ENCODE results near the gene KNDC1.
"Not testable (repeated sequence)": the region's sequence is repeated elsewhere in the genome, so short reads cannot be mapped to it uniquely, and the experiment has no call there.

Gene KNDC1

DNA sequence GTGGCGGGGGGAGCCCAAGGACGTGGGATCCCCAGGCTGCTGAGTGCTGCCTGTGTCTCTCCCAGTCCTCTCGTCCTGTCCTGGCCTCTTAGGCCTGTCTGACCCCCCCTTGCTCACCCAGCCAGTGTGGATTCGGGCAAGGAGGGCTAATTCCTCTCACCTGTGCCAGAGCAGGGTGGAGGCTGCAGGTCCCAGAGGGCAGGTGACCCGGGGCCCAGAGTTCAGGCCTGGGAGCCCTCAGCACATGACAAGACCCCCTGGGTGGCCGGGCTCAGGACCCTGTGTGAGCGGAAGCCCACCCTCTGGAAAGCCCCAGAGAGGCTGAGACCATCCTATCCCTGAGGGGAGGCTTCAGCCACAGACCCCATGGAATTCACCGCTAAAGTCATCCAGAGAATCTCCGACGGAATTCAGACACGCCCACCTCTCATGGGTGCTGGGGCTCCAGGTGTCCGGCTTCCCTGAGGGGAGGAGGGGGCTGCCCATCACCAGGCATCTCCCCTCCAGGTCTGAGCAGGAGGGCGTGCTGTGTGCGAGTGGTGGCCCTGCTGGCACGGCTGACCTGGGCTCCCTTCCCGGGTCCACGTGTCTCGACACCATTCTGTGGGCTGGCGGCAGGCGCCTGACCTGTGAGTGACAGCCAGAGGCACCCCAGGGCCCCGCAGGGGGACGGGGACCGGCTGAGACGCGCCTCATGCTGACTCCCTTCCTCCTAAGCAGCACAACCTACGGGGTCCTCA lies 5.0 kb downstream of the KNDC1 start:
- no peak for DNase-seq

DNA sequence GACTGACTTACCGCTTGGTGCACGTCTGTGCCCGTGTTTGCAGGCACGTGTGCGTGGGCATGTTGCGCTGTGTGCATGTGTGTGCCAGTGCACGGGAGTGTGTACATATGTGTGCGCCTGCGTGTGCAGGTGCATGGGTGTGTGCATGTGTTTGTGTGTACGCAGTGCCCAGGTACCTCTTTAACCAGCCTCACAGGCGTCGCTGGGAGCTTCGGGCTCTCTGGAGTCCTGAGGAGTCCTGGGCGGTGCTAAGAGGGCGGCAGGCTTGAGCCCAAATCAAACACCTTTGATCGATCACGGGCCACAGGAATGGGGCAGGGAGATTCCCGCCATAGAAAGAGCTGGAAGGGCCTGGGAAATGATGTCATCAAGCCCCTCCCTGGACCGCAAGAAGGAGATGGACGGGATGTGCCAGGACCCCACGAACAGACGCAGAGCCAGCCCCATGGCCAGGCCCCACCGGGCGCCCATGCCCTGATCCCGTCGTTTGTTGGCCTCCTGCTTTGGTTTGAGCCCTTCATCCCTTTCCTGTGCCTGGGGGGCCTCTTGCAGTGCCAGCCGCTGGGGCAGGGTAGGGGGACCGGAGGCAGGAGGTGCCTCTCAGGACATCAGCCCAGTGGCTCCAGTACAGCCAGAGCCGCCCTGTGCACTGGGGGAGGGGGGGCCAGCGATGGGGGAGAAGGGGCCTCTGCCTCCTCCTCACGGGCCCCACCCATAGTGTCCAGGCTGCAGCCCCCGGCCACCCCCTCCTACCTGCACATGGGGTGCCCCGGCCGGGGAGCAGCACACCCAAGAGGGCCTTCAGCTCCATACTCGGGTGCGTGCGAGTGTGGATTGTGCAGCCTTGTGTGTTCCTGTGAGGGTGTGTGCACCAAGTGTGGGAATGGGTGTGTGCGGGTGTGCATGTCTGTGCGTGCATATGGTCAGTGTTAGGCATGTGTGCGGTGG lies 5.8 kb downstream of the KNDC1 start:
- no peak for DNase-seq

DNA sequence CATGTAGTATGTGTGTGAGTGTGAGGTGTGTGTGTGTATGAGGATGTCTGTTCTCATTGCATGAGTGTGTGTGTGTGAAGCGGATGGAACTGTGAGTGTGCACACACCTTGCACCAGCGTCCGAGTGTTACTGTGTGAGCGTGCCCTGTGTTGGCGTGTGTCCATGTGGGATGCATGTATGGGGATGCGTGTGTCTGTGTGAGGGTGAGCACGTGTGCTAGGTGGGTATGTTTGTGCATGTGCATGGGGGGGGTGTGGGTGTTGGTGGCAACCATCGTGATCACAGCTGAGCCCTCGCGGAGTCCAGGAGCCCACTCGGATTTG lies 6.4 kb downstream of the KNDC1 start:
- DNase-seq = no peak

DNA sequence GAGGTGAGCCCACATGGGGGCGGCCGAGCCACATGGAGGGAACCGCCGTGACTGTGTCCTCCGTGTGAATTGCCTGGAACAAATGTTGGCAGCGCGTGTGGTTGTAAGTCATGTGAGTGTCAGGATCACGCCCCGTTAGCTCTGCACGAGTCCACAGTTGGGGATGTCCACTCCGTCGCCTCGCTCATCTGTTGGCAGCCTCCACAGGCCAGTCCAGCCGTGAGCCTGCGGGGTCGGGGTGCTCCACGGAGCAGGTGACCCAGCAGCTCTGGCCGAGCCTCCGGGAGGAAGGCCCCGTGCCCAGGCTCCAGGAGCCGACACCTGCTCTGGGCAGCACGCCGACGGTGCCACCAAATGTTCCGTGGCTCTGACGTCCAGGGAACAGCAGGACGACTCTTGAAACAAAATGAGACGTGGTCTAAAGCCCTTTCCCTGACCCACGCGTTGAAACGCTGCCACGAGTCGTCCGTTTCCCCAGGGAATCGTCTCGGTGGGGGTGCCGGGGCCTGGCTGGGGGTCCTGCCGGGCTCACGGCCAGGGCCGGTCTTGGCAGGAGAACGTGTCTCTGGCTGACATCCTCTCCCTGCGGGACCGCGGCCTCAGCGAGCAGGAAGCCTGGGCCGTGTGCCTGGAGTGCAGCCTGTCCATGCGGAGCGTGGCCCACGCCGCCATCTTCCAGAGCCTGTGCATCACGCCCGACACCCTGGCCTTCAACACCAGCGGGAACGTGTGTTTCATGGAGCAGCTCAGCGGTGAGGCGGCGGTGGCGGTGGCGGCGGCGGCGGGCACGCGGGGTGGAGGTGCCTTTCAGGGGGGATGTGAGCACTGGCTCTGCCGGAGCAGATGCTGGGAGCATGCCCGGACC lies 7.0 kb downstream of the KNDC1 start:
- no peak for DNase-seq

DNA sequence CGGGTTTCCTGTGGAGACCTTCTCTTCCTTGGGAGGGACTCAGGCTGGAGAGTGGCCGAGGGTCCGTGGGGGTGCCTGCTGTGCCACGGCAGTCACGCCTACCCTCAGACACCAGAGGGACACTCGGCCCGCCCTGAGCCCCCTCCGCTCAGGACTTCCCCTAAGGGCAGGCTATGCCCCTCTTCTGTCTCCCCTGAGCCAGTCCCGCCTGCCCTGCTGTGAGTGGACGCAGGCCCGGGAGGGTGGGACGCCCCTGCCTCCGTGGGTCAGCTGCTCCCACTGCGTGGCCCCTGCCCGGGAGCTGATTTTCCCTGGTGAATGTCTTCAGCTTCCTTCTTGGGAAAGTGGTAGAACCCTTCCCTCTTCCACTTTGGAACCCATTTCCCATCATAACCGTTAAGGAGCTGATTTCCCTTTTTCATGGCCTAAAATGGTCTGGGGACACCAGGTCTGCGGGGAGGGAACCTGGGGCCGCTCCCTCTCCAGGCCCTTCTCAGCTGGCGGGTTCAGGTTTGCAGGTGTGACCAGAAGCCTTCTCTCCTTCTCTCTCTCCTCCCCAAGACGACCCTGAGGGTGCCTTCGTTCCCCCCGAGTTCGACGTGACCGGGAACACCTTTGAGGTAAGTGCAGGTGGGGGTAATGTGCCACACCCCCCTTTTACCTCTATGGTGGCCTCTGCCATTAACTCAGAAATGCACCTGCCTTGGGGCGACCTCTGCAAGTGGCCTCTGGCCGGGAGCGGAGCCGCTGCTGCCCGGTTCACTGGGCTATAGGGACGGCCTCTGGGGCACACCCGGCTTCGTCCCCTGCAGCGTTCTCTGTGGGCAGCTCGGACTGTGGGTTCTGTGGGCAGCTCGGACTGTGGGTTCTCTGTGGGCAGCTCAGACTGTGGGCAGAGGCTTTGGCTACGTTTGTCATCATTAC lies 7.9 kb downstream of the KNDC1 start:
- DNase-seq = no peak

DNA sequence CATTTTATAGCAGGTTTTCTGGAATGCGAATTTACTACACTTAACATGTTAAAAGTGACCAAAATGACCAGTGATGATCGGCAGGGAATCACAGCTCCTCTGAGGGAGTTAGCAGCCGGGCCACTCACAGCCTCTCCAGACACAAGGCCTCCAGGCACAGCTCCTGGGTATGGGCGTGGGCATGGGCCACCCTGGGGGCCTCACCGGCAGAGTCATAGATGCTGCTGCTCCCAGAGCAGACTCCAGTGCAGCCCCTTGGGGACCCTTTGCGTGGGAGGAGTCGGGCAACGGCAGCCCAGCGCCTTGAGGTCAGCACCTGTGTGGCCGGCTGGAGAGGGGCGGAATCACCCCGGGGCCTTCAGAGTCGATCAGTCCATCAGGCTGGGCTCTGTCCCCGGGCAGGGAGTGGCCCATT lies 8.6 kb downstream of the KNDC1 start:
- DNase-seq = no peak

DNA sequence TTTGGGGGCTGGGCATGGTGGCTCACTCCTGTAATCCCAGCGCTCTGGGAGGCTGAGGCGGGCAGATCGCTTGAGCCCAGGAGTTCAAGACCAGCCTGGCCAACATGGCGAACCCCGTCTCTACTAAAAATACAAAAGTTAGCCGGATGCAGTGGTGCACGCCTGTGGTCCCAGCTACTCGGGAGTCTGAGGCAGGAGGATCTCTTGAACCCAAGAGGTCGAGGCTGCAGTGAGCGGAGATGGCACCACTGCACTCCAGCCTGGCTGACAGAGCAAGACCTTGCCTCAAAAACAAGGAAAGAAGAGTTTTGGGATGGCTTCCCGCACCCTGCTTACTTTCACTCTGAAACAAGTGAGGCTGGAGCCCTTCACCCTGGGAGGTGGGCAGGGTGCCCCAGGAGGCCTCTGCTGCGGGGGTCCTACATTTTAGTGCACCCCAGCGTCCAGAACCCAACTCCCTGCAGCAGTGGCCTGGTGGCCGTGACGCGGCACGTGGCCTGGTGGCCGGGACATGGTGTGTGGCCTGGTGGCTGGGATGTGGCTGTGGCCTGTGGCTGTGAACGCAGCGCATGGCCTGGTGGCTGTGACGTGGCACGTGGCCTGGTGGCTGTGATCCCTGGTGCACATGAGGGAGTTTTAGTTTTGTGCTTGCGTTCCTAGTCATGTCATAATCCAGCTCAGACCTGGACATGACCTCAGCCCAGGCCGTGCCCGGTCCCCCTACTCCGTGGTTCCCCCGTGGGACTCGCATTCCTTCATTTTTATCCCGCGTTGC lies 9.3 kb downstream of the KNDC1 start:
- no peak for DNase-seq

DNA sequence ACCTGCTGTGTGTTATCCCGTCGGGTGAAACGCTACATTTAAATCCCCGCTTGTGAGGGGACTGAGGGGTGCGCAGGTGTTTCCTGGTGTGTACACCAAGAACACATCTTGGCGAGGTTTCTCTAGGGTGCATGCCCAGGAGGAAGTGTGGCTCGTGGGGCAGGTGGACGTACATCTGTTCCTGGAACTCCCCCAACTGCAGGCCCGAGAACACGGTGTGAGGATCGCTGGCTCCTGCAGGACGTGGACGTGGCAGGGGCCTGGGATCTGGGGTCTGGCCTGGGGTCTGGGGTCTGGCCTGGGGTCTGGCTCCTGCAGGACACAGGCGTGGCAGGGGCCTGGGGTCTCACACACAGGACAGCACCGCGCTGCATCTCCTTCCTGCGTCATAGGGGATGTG lies 10.1 kb downstream of the KNDC1 start:
- no peak for DNase-seq

DNA sequence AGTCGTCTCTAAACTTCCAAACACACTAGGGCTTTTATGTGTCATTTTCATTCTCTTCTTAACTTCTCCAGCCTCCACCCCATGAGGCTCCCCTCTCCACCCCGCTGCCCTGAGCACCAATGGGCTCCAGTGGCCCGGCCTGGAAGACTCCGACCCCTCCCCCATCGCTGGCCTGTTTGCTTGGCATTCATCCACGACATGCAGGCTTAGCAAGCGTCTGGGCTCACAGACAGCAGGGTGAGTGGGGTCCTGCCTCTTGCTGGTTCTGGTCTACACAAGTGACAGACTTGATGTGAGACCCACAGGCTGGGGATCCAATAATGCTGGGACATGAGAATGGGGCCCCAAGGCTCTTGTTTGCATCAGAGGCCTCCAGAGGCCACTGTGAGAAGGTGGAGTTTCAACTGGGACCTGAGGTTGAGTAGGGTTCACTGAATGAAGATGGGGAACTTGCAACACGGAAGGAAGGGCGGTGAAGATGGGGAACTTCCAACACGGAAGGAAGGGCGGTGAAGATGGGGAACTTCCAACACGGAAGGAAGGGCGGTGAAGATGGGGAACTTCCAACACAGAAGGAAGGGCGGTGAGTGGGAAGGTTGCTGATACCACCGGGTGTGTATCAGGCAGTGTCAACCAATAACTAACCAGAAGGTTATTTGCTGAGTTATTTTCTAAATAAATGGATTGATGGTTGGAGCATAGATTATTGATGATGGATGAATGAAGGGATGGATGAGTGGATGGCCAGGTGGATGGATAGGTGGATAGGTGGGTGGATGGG lies 14.0 kb downstream of the KNDC1 start:
- peak; percentile 4 for DNase-seq

DNA sequence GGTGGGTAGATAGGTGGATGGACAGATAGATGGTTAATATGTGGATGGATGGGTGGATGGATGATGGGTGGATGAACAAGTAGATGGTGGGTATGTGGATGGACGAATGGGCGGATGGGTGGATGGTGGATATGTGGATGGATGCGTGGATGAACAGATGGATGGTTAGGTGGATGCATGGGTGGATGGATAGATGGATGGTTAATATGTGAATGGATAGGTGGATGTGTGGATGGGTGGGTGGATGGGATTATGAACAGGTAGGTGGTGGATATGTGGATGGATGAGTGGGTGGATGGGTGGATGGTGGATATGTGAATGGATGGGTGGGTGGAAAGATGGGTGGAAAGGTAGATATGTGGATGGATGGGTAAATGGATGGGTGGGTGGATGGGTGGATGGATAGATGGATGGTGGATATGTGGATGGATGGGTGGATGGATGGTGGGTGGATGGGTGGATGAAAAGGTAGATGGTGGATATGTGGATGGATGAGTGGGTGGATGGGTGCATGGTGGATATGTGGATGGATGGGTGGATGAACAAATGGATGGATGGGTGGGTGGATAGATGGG lies 14.8 kb downstream of the KNDC1 start:
- no peak for DNase-seq

DNA sequence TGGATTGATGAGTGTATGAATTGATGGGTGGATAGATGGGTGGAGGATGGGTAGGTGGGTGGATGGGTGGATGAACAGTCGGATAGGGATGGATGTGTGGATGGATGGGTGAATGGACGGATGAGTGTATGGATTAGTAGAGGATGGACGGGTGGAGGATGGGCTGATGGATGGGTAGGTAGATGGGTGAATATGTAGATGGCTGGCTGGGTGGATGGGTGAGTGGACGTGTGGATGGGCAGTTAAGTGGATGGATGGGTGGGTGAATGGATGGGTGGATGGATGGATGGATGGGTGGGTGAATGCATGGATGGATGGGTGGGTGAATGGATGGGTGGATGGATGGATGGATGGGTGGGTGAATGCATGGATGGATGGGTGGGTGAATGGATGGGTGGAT lies 15.6 kb downstream of the KNDC1 start:
- DNase-seq = not testable (repeated sequence)

DNA sequence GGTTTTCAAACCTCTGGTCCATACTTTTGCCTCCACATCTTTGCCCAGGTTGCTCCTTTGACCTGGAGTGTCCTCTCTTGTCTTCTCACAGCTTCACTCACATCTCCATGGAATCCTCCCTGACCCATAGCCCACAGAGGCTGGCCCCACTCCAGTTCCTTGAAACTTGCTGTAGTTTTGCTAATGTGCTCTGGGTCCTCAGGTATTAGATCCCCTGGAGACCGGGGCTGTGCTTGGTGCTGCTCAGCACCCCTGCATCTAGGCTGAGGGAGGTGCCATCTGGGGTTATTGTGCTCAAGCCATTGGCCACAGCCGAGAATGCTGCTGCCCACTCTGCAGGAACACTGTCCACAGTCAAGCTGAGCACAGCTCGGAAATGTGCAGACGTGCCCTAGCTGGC lies 16.5 kb downstream of the KNDC1 start:
- no peak for DNase-seq

DNA sequence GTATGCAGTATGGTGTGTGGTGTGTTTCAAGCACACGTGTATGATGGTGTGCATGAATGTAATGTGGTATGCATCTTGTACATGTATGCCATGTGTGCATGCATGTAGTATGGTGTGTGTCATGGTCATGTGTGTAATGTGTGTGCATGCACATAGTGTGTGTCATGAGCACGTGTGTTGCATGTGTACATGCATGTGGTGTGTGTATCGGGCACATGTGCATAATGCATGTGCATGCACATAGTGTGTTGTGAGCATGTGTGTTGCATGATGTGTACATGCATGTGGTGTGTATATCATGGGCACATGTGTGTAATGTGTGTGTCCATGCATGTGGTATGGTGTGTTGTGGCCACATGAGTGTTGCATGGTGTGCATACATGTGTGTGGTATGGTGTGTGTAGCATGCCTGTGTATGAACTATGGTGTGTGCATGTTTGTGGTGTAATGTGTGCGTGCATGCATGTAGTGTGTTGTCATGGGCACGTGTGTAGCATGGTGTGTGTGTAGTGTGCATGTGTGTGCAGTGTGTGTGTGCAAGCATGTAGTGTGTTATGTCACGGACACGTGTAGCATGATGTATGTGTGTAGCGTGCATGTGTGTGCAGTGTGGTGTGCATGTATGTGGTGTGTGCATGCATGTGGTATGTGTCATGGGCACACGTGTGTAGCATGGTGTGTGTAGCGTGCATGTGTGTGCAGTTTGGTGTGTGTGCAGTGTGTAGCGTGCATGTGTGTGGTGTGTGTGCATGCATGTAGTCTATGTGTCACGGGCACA lies 17.6 kb downstream of the KNDC1 start:
- no peak for DNase-seq

DNA sequence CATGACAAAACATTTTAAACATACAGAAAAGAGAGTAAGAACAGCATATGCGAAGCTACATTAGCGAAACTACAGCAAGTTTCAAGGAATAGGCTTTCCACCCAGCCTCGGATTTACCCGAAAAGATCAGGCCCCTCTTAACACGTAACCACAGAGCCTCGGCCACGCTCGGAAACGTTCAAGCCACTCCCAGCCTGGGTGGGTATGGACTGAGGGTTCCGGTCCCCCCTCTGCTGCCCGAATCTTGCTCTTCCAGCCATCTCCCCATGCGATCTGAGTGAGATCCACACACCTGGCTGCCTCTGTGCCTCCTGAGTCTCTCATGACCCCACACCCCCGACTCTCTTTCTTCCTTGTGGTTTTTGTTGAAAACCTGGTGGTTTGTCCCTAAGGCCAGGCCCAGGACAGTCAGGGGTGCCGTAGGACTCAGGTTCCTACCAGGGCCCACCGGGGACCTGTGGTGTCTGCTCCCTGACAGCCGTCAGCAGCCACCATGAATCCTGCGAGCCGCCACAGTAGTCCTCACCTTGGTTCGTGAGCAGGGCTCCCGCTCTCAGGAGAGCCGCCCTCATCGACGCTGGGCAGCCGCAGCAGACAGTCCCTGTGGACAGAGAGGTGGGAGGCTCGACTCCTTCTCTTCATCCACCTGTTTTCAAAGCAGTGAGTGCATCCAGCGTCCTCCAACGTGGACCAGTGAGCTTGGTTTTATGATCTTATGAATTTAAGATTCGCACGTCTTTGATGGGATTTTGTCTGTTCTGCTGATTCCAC lies 18.5 kb downstream of the KNDC1 start:
- DNase-seq = no peak

DNA sequence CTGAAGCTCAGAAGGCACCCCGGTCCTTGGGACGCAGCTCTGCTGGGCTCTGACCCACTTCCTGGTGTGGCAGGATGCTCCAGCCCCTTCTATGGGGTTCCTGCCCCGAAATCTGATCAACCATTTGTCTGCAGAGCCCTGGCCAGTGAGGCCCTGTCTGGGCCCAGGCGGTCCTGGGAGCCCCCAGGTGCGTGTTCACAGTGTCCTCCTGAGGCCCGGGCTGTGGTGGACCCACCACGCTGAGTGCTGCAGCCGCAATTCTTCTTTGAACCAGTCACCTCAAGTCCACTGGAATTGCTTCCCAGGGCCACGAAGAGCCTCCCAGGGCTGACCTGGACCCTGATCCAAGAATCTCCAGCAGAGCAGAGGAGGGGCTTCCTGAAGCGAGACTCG lies 19.1 kb downstream of the KNDC1 start:
- DNase-seq = no peak

DNA sequence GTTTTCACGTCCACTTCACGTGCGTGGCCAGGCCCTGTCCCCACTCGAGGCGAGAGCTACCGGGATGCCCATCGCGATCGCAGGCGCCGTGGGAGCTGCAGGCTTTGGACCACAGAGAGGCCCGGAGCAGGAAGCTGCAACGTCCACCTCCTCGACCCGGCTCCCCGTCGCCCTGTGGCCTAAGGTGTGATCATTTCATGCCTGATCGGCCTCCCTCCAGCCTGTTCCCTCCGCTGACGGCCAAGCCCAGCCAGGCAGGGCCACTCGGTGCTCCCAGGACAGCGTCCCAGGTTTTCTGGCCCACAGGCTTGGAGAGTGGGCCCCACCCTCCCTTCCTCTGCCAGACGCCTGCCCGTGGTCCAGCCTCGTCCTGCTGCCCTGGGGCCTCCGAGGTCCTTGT lies 19.6 kb downstream of the KNDC1 start:
- no peak for DNase-seq

DNA sequence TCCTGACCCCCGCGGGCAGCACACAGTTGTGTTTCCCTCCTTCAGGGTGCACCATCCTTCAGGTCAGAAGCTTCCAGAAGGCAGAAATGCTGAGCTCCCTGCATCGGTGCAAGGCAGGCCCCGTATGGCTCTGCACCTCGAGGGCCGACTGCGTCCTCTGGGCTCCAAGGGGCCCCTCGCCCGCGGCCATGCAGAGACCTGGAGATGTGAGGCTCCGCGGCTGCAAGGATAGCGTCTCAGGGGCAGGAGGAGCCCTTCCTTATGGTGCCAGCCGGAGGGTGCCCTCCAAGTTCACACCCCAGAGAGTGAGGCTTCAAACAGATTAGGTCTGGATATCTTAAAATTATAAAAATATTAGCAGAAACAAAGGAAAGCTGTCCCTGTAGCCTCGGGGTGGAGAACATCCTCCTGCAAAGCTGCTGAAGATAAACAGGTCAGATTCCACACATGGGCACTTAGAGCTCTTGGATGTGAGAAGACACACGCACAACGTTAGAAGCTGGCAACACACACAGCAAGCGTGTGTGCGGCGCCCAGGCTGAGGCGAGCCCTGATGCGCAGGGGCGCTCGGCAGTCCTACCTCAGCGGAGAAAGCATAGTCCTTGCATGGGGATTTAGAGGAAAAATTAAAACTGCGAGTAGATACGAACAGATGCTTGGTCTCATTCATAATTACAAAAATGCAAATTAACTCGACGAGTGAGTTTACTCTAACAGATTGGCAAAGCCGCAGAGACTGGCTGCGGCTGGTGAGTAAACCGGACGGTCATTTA lies 20.4 kb downstream of the KNDC1 start:
- DNase-seq = no peak

All from CD4-positive, alpha-beta T cell treated with Interleukin-17A for 1 hour (primary cell).